GM23338 (cell line): Measurements from ENCODE around the gene SLX4IP.

Experiments
- CREB1 ChIP-seq: fragments of 250-450 bp; sonication (Bioruptor Pico); IDR thresholded peaks from 2 replicates; pipeline ENCODE4 v1.5.0; 2020; ENCODE audit warnings: low read depth, mild to moderate bottlenecking, moderate library complexity
- CTCF ChIP-seq, 2 experiments: fragments of 200-600 bp in 1 of 2; sonication (generic) in 1 of 2; conservative IDR thresholded peaks; 2 replicates each; pipeline versions ENCODE4 v1.5.1 to v1.6.1; 2016 to 2017; ENCODE audit warnings: antibody characterized with exemption in 2 of 2, low read depth in 2 of 2, mild to moderate bottlenecking in 2 of 2, moderate library complexity in 1 of 2
- ETS1 ChIP-seq: IDR thresholded peaks from 2 replicates; pipeline ENCODE4 v1.6.1; 2016; ENCODE audit warnings: antibody characterized with exemption
- EZH2 ChIP-seq: fragments of 200-600 bp; sonication (generic); IDR thresholded peaks from one replicate; pipeline ENCODE4 v1.8.0; 2017; ENCODE audit warnings: antibody characterized with exemption, mild to moderate bottlenecking, low read depth; ENCODE audit not compliant: unreplicated experiment
- EZH2phosphoT487 ChIP-seq: fragments of 200-600 bp; sonication (generic); IDR thresholded peaks from one replicate; pipeline ENCODE4 v1.8.1; 2018; ENCODE audit warnings: antibody characterized with exemption; ENCODE audit not compliant: unreplicated experiment
- JUNB ChIP-seq: IDR thresholded peaks from one replicate; pipeline ENCODE4 v1.6.1; 2016; ENCODE audit warnings: antibody characterized with exemption; ENCODE audit not compliant: unreplicated experiment
- NANOG ChIP-seq: IDR thresholded peaks from 2 replicates; pipeline ENCODE4 v1.6.1; 2016; ENCODE audit warnings: antibody characterized with exemption, borderline replicate concordance
- POLR2AphosphoS5 ChIP-seq: IDR thresholded peaks from 2 replicates; pipeline ENCODE4 v1.6.1; 2016; ENCODE audit warnings: antibody characterized with exemption, low read depth
- REST ChIP-seq: IDR thresholded peaks from one replicate; pipeline ENCODE4 v1.6.1; 2018; ENCODE audit warnings: antibody characterized with exemption; ENCODE audit not compliant: unreplicated experiment
- ZNF114 ChIP-seq: fragments of 250-450 bp; sonication (Bioruptor Pico); IDR thresholded peaks from 2 replicates; pipeline ENCODE4 v1.5.0; 2020; ENCODE audit warnings: mild to moderate bottlenecking, moderate library complexity
- ZNF331 ChIP-seq: fragments of 250-450 bp; sonication (Bioruptor Pico); IDR thresholded peaks from 2 replicates; pipeline ENCODE4 v1.5.0; 2020; ENCODE audit warnings: low read depth, mild to moderate bottlenecking, moderate library complexity
- ZNF462 ChIP-seq: fragments of 250-450 bp; sonication (Bioruptor Pico); IDR thresholded peaks from 2 replicates; pipeline ENCODE4 v1.5.0; 2020; ENCODE audit warnings: mild to moderate bottlenecking, moderate library complexity

GRCh38 chr20:10404959-10405530 lies 30.1 kb upstream of the SLX4IP start:
- no peak for TF ChIP-seq POLR2AphosphoS5
- no peak for TF ChIP-seq CTCF (conservative IDR thresholded peaks at IDR 0.05; ENCODE audit: low read depth in 2 of 2)
- TF ChIP-seq JUNB = no peak
- no peak for TF ChIP-seq EZH2
- no peak for TF ChIP-seq CREB1
- no peak for TF ChIP-seq REST
- TF ChIP-seq NANOG = no peak
- TF ChIP-seq EZH2phosphoT487 = no peak
- TF ChIP-seq ZNF114 (CRISPR knock-in tag) = no peak
- no peak for TF ChIP-seq ZNF331 (CRISPR knock-in tag)
- TF ChIP-seq ETS1 = no peak
- TF ChIP-seq ZNF462 (CRISPR knock-in tag) = no peak
